ENCODE results near the gene VSIG4.

Gene VSIG4

GRCh38 chrX:66000178-66000577 is 39.7 kb downstream of the VSIG4 start:
- TF ChIP-seq ZNF274 (IDR thresholded peaks at IDR 0.05; ENCODE audit: low read depth, low read length) (no peak), YY1 (IDR thresholded peaks at IDR 0.05; ENCODE audit: insufficient read depth, insufficient read length) (no peak), SUZ12 (IDR thresholded peaks at IDR 0.05; ENCODE audit: extremely low read depth, insufficient read depth, insufficient read length) (no peak)
- no peaks in the 10 kb centered on the region for H3K36me3 ChIP-seq (ENCODE audit: insufficient read depth, insufficient read length, low read length)
- H3K27me3 ChIP-seq (ENCODE audit: insufficient read depth, insufficient read length): no peaks in the 10 kb centered on the region
- H3K4me1 ChIP-seq (ENCODE audit: insufficient read depth, insufficient read length): no peaks in the 10 kb centered on the region
- DNase-seq (ENCODE audit: low read depth, low spot score): no peak
- no peak overlapping the region for H3K4me3 ChIP-seq (ENCODE audit: insufficient read length, low read depth)
- H3K9me3 ChIP-seq (ENCODE audit: insufficient read depth, low read length): no peaks in the 10 kb centered on the region
- no peak overlapping the region for H3K9ac ChIP-seq (ENCODE audit: insufficient read length, low read depth)

- Histone ChIP-seq H3K36me3 (ENCODE audit: insufficient read depth, insufficient read length, low read length) (no peaks in the 10 kb centered on the region), H3K9me3 (ENCODE audit: insufficient read depth, low read length) (no peaks in the 10 kb centered on the region), H3K9ac (ENCODE audit: insufficient read length, low read depth) (no peak overlapping the region), H3K4me3 (ENCODE audit: insufficient read length, low read depth) (no peak overlapping the region), H3K27me3 (ENCODE audit: insufficient read depth, insufficient read length) (no peaks in the 10 kb centered on the region), H3K4me1 (ENCODE audit: insufficient read depth, insufficient read length) (no peaks in the 10 kb centered on the region)
- DNase-seq (ENCODE audit: low read depth, low spot score): no peak
- no peak for TF ChIP-seq YY1 (IDR thresholded peaks at IDR 0.05; ENCODE audit: insufficient read depth, insufficient read length)
- no peak for TF ChIP-seq SUZ12 (IDR thresholded peaks at IDR 0.05; ENCODE audit: extremely low read depth, insufficient read depth, insufficient read length)
- no peak for TF ChIP-seq ZNF274 (IDR thresholded peaks at IDR 0.05; ENCODE audit: low read depth, low read length)
These were observed 40.2 kb downstream of the VSIG4 start for GRCh38 chrX:65999563-66000148.

- Histone ChIP-seq H3K9ac (ENCODE audit: insufficient read length, low read depth) (no peak overlapping the region), H3K36me3 (ENCODE audit: insufficient read depth, insufficient read length, low read length) (no peaks in the 10 kb centered on the region), H3K4me1 (ENCODE audit: insufficient read depth, insufficient read length) (no peaks in the 10 kb centered on the region), H3K27me3 (ENCODE audit: insufficient read depth, insufficient read length) (no peaks in the 10 kb centered on the region), H3K4me3 (ENCODE audit: insufficient read length, low read depth) (no peak overlapping the region), H3K9me3 (ENCODE audit: insufficient read depth, low read length) (no peaks in the 10 kb centered on the region)
- TF ChIP-seq ZNF274 (IDR thresholded peaks at IDR 0.05; ENCODE audit: low read depth, low read length): no peak
- no peak for TF ChIP-seq SUZ12 (IDR thresholded peaks at IDR 0.05; ENCODE audit: extremely low read depth, insufficient read depth, insufficient read length)
- no peak for TF ChIP-seq YY1 (IDR thresholded peaks at IDR 0.05; ENCODE audit: insufficient read depth, insufficient read length)
- DNase-seq (ENCODE audit: low read depth, low spot score): no peak
These were observed 40.8 kb downstream of the VSIG4 start for GRCh38 chrX:65999029-65999562.

- H3K9me3 ChIP-seq (ENCODE audit: insufficient read depth, low read length): no peaks in the 10 kb centered on the region
- no peak overlapping the region for H3K9ac ChIP-seq (ENCODE audit: insufficient read length, low read depth)
- H3K36me3 ChIP-seq (ENCODE audit: insufficient read depth, insufficient read length, low read length): no peaks in the 10 kb centered on the region
- DNase-seq (ENCODE audit: low read depth, low spot score): no peak
- no peak overlapping the region for H3K4me3 ChIP-seq (ENCODE audit: insufficient read length, low read depth)
- no peaks in the 10 kb centered on the region for H3K4me1 ChIP-seq (ENCODE audit: insufficient read depth, insufficient read length)
- TF ChIP-seq YY1 (IDR thresholded peaks at IDR 0.05; ENCODE audit: insufficient read depth, insufficient read length) (no peak), ZNF274 (IDR thresholded peaks at IDR 0.05; ENCODE audit: low read depth, low read length) (no peak), SUZ12 (IDR thresholded peaks at IDR 0.05; ENCODE audit: extremely low read depth, insufficient read depth, insufficient read length) (no peak)
- no peaks in the 10 kb centered on the region for H3K27me3 ChIP-seq (ENCODE audit: insufficient read depth, insufficient read length)
These were observed 41.7 kb downstream of the VSIG4 start for GRCh38 chrX:65997978-65998717.

GRCh38 chrX:65994519-65995506 is 45.1 kb downstream of the VSIG4 start:
- no peaks in the 10 kb centered on the region for H3K36me3 ChIP-seq (ENCODE audit: insufficient read depth, insufficient read length, low read length)
- no peaks in the 10 kb centered on the region for H3K4me1 ChIP-seq (ENCODE audit: insufficient read depth, insufficient read length)
- H3K4me3 ChIP-seq (ENCODE audit: insufficient read length, low read depth): no peak overlapping the region
- H3K27me3 ChIP-seq (ENCODE audit: insufficient read depth, insufficient read length): no peaks in the 10 kb centered on the region
- no peaks in the 10 kb centered on the region for H3K9me3 ChIP-seq (ENCODE audit: insufficient read depth, low read length)
- H3K9ac ChIP-seq (ENCODE audit: insufficient read length, low read depth): no peak overlapping the region
- no peak for DNase-seq (ENCODE audit: low read depth, low spot score)
- TF ChIP-seq ZNF274 (IDR thresholded peaks at IDR 0.05; ENCODE audit: low read depth, low read length) (no peak), SUZ12 (IDR thresholded peaks at IDR 0.05; ENCODE audit: extremely low read depth, insufficient read depth, insufficient read length) (no peak)

- H3K36me3 ChIP-seq (ENCODE audit: insufficient read depth, insufficient read length, low read length): no peaks in the 10 kb centered on the region
- no peak for DNase-seq (ENCODE audit: low read depth, low spot score)
These were observed 45.9 kb downstream of the VSIG4 start for GRCh38 chrX:65993915-65994460.

More at GRCh38 chrX:65993915-65994460, 45.9 kb downstream of the VSIG4 start:
- Histone ChIP-seq H3K4me1 (ENCODE audit: insufficient read depth, insufficient read length) (no peaks in the 10 kb centered on the region), H3K4me3 (ENCODE audit: insufficient read length, low read depth) (no peak overlapping the region), H3K9ac (ENCODE audit: insufficient read length, low read depth) (no peak overlapping the region), H3K9me3 (ENCODE audit: insufficient read depth, low read length) (no peaks in the 10 kb centered on the region), H3K27me3 (ENCODE audit: insufficient read depth, insufficient read length) (no peaks in the 10 kb centered on the region)
- TF ChIP-seq ZNF274 (IDR thresholded peaks at IDR 0.05; ENCODE audit: low read depth, low read length) (no peak), SUZ12 (IDR thresholded peaks at IDR 0.05; ENCODE audit: extremely low read depth, insufficient read depth, insufficient read length) (no peak), YY1 (IDR thresholded peaks at IDR 0.05; ENCODE audit: insufficient read depth, insufficient read length) (no peak)

Data from NT2/D1 (cell line).